Lower leg skin (tissue), 4 donors: ENCODE measurements around the gene ZC3HAV1. TPM values are rescaled to one million over a fixed set of nuclear protein-coding genes. Genes with fewer than 3 reads are reported as not detected.

Experiments used
- DNase-seq, 2 donors: peaks; one replicate each; pipeline ENCODE4 v3.0.0-alpha.2; 2019; ENCODE audit warnings: low spot score in 2 of 2
- H3K4me3 ChIP-seq: fragments of 200-600 bp; sonication (generic); 2 replicates; pipeline ENCODE4 v1.5.1; 2017; ENCODE audit warnings: mild to moderate bottlenecking, low read depth; ENCODE audit not compliant: poor library complexity, severe bottlenecking
- CTCF ChIP-seq, 3 donors: fragments of 450-650 bp; IDR thresholded peaks; one replicate each; pipeline ENCODE4 v1.5.1; 2016; ENCODE audit warnings: antibody characterized with exemption in 3 of 3, mild to moderate bottlenecking in 3 of 3, moderate library complexity in 2 of 3
- POLR2A ChIP-seq, 2 donors: fragments of 450-650 bp; IDR thresholded peaks; one replicate each; pipeline ENCODE4 v1.6.1; 2016 to 2017; ENCODE audit warnings: antibody characterized with exemption in 2 of 2, mild to moderate bottlenecking in 1 of 2, moderate library complexity in 1 of 2
- WGBS, 2 donors: methylation state at CpG; one replicate each; pipeline ENCODE4 v1.1.5; 2018; 5-methylcytosine and 5-hydroxymethylcytosine counted together
- intact Hi-C: fragments of 100-400 bp; cut with DNase I; formaldehyde crosslinking; loops from one replicate; pipeline ENCODE4 v1.15.0; 2023; ENCODE audit warnings: low total_unique reads
- total RNA-seq, 4 donors: library from RNA; depleted of rRNA; stranded (reverse); fragments of >200 nt; gene quantifications; one replicate each; pipeline ENCODE4 v1.1.0, GENCODE V29; 2016

Gene ZC3HAV1
- total RNA-seq, 4 donors from 2014 or later: 15.4 to 25.8 (median 22.9) TPM

- 90% methylated on average over 4 of the region's 4 CpGs for WGBS, 2 donors
- intact Hi-C loops: no loop called here
These were observed 9.9 kb upstream of the ZC3HAV1 start for GRCh38 chr7:139119486-139119849.

GRCh38 chr7:139118805-139119485 lies 9.4 kb upstream of the ZC3HAV1 start:
- no peak overlapping the region for H3K4me3 ChIP-seq
- intact Hi-C loops: no loop called here
- no peak for DNase-seq
- TF ChIP-seq CTCF (IDR thresholded peaks at IDR 0.05) (no peak), POLR2A (IDR thresholded peaks at IDR 0.05) (no peak)
- 74 to 79% methylated on average over 7 of the region's 7 CpGs for WGBS, 2 donors

More at GRCh38 chr7:139119486-139119849, 9.9 kb upstream of the ZC3HAV1 start:
- DNase-seq: no peak
- TF ChIP-seq POLR2A (IDR thresholded peaks at IDR 0.05) (no peak), CTCF (IDR thresholded peaks at IDR 0.05) (no peak)
- H3K4me3 ChIP-seq: no peak overlapping the region

GRCh38 chr7:139118234-139118804 lies 8.8 kb upstream of the ZC3HAV1 start:
- TF ChIP-seq CTCF (IDR thresholded peaks at IDR 0.05): no peak
- no peak for TF ChIP-seq POLR2A (IDR thresholded peaks at IDR 0.05)
- DNase-seq: no peak
- intact Hi-C loops: no loop called here
- 40 to 42% methylated on average over 8 of the region's 8 CpGs for WGBS, 2 donors
- no peak overlapping the region for H3K4me3 ChIP-seq

GRCh38 chr7:139117599-139118233 lies 8.2 kb upstream of the ZC3HAV1 start:
- TF ChIP-seq CTCF (IDR thresholded peaks at IDR 0.05) (no peak), POLR2A (IDR thresholded peaks at IDR 0.05) (no peak)

GRCh38 chr7:139116999-139117398 lies 7.5 kb upstream of the ZC3HAV1 start:
- WGBS, 2 donors: 90 to 94% methylated on average over 3 of the region's 3 CpGs
- H3K4me3 ChIP-seq: no peak overlapping the region
- intact Hi-C loops: no loop called here
- no peak for TF ChIP-seq POLR2A (IDR thresholded peaks at IDR 0.05)
- TF ChIP-seq CTCF (IDR thresholded peaks at IDR 0.05): no peak
- no peak for DNase-seq

More at GRCh38 chr7:139117599-139118233, 8.2 kb upstream of the ZC3HAV1 start:
- 75 to 76% methylated on average over 5 of the region's 5 CpGs for WGBS, 2 donors
- no peak overlapping the region for H3K4me3 ChIP-seq
- intact Hi-C loops: no loop called here
- no peak for DNase-seq
